GM19452 (cell line): ENCODE data around the gene NSMCE1.
"Not testable (repeated sequence)": the region's sequence is repeated elsewhere in the genome, so short reads cannot be mapped to it uniquely, and the experiment has no call there.

Source experiments
- ATAC-seq: cut with Tn5 transposase; IDR thresholded peaks from one replicate; pipeline ENCODE4 v1.9.1; 2021; ENCODE audit not compliant: unreplicated experiment

NSMCE1 gene

DNA sequence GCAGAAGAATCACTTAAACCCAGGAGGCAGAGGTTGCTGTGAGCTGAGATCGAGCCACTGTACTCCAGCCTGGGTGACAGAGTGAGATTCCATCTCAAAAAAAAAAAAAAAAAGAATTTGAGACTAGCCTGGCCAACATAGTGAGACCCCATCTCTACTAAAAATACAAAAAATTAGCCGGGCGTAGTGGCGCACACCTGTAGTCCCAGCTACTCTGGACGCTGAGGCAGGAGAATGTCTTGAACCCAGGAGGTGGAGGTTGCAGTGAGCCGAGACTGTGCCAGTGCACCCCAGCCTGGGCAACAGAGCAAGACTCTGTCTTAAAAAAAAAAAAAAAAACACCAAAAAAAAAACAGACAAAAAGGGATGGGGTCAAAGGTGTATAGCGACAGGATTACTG is 4.1 kb upstream of the NSMCE1 start:
- ATAC-seq, result not testable (repeated sequence)

DNA sequence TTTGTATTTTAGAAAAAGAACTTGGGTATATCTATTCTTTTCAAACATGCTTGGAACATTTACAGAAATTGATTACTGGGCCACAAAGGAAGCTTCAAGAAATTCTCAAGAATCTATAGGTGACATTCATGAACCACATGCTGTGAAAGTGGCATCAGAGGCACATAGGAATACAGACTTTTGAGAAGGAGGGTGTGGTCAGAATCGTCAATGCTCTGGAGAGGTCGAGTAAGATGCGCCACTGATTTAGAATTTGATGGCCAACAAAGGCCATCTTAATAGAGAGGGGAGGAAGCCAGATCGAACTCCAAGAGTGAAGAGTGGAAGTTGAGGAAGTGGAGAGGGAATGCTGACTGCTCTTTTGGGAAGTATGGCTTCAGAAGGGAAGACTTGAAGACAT is 3.5 kb upstream of the NSMCE1 start:
- no peak for ATAC-seq

DNA sequence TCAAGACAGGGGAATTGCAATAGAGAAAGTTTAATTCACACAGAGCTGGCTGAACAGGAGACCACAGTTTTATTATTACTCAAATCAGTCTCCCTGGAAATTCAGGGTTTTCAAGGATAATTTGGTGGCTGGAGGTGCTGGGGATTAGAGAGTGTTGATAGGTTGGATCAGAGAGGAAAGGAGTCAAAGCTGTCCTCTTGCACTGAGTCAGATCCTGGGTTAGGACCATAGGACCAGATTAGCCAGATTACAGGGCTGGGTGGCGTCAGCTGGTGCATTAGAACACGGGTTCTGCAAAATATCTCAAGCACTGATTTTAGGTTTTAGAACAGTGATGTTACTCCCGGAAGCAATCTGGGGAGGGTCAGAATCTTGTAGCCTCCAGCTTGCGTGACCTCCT is 1.8 kb upstream of the NSMCE1 start:
- no peak for ATAC-seq

DNA sequence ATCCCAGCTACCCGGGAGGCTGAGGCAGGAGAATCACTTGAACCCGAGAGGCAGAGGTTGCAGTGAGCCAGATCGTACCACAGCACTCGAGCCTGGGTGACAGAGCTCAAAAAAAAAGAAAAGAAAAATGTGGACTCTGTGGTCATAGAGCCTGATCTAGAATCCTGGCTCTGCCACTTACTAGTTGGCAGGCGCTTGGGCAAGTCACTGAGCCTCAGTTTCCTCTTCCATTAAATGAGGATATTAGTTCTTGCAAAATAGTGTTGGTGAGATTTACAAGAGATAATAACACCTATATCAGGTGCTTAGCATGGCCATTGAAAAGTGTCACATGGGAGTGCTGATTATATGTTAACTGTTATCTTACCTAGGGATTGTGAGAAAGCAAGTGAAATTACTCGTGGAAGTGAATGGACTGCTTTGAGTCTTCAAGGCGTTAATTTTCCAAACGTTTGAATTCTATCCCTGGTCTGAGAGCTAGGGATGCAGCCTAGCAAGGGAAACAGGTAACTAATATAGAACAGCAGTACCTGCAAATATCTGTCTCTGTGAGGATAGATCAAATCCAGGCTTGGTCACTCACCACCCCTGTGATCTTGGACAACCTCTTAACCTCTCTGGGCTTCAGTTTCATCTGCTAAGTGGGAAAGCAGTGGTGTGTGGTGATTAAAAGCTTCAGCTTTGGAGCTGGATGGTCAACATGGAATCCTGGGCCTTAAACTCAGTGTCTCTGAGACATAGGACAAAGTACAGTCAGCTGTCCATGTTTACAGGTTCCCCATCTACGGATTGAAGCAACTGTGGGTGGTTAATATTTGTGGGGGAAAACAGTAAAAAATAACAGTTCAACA is 953 bp upstream of the NSMCE1 start:
- no peak for ATAC-seq

DNA sequence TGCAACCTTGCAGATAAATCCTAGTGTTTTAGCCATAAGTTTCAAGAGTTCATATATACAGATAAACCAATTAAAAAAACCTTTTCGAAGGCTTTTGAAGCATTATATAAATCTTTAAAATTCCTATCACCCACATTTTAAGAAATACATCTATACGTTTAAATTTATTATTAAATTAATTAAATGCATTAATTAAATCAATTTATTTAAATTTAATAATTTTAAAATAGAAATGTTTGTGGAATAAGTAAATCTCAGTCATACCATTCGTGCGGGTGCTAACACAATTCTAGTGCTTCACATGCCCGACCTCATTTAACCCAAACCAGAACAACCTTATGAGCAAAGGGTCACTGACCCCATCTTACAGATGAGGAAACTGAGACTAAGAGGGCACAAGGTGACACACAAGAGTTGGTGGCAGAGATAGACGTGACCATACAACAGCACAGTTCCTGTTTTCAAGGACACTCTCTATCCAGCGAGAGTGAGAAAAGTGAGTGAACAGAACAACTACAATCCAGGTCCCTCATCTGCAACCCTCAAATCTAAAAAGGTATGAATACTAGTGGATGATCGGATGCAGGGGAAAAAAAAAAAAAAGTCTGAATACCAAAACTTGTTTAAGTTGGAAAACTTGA is 1.4 kb downstream of the NSMCE1 start:
- ATAC-seq, result no peak

DNA sequence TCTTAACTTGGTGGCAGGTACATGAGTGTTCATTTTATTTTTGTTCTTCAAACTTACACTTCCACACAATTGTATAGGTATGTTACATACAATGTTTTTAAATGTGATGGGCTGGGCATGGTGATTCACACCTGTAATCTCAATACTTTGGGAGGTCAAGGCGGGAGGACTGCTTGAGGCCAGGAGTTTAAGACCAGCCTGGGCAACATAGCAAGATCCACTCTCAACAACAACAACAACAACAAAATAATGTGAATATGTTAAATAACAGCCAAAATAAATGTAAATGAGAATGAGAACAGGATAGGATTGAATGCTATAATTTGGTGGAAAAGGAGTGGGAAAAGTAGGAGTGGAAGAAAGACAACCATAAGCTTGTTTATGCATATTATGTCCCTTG is 2.6 kb downstream of the NSMCE1 start:
- ATAC-seq, result no peak

DNA sequence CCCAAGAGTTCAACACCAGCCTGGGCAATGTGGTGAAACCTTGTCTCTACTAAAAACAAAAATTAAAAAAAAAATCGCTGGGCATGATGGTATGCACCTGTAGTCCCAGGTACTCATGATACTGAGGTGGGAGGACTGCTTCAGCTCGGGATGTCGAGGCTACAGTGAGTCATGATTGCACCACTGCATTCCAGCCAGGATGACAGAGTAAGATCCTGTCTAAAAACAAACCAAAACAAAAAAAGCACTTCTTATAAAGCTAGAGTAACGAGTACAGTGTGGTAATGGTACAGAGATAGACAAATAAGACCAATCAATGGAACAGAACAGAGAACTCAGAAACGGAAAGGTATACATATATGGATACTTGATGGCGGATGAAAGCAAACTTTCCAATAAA is 4.4 kb downstream of the NSMCE1 start:
- no peak for ATAC-seq

DNA sequence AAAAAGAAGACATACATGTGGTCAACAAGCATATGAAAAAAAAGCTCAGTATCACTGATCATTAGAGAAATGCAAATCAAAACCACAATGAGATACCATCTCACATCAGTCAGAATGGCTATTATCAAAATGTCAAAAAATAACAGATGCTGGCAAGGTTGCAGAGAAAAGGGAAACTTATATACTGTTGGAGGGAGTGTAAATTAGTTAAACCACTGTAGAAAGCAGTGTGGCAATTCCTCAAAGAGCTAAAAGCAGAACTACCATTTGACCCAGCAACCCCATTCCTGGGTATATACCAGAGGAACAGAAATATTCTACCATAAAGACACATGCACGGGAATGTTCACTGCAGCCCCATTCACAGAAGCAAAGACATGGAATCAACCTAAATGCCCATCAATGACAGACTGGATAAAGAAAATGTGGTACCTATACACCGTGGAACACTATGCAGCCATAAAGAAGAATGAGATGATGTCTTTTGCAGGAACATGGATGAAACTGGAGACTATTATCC is 5.6 kb downstream of the NSMCE1 start:
- ATAC-seq, result not testable (repeated sequence)

DNA sequence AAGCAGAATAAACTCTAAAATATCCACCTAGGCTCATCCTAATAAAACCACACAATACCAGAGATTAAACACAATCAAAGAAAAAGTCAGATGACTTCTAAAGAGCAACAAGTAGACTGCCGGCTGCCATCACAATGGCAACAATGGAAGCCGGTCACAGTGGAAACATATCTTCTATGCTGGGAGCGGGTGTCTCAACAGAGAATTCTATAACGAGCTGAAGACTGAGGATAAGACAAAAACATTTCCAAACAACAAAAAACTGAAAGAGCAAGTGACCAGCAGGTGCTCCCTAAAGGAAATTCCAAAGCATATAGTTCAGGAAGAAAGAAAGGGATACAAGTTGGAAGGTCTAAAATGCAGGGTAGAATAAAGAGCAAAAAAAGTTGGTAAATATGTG is 8.9 kb downstream of the NSMCE1 start:
- ATAC-seq, result no peak

DNA sequence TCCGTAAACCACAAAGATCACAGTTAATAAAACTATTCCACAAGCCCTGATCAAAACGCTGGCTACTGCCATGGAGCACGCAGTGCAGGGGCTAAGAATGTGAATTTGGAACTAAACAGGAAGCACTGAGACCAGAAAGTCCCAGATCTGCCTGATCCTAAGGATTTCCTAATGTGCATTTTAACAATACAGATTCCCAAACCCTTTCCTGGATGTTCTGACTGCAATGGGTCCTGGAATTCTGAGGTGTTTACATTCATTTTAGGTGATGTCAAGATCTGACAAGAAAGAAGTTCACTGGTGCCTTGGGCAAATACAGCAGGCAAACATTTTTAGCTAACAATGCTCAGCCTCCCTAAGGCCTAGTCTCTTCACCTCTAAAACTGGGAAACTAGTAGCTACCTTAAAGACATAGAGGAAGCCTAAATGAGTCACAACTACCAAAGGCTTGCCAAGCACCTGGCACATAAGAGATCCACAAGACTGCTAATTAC is 10.3 kb downstream of the NSMCE1 start:
- ATAC-seq, result no peak

DNA sequence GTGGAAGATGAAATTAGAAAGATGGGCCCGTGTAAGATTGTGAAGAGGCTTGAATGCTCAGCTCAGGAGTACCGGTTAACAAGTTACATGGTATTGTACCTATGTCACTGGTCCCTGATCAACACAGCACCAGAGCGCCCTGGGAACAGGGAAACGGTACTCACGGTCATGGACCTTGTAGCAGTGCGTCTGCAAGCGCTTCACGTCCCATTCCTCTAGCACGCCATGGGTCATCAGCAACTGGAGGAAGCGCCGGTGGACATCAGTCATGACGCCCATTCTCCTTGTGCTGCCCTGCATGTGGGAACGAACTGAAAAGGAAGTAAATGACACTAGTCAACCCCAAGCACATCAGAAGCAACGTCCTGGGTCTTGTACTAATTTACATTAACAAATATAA is 11.3 kb downstream of the NSMCE1 start:
- ATAC-seq, result no peak

DNA sequence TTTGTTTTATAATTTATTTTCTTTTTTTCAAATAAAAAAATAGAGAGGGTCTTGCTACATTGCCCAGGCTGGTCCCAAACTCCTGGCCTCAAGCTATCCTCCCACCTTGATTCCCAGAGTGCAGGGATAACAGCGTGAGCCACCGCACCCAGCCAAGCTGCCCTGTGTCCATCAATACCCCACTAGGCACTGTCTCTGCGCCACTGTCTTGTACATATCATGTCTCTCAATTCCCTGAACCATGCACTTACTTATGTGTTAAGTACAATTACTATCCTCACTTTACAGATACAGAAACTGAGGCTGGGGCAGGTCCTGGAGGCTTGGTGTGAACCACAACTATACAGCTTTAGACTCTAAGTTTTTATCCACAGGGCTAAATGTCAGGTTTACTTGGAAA is 11.7 kb downstream of the NSMCE1 start:
- no peak for ATAC-seq

DNA sequence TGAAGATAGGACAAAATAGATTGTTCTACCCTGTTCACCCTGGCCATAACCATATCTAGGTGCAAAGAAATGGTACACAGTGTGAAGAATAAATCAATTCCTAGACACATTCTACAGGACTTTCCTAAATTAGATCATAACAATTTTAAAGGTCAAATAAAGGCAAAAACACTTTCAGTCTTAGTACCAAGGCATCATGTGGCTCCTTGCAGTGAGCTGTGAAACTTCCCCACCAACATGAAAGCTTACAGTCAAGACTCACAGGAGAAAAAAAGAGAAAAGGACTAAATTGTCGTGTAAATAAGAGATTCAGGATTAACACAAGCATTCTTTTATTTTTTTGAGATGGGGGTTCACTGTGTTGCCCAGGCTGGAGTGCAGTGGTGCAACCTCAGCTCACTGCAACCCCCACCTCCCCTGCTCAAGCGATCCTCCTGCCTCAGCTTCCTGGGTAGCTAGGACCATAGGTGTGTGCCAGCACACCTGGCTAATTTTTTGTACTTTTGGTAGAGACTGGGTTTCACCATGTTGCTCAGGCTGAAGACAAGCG is 14.2 kb downstream of the NSMCE1 start:
- peak; percentile 82 for ATAC-seq

DNA sequence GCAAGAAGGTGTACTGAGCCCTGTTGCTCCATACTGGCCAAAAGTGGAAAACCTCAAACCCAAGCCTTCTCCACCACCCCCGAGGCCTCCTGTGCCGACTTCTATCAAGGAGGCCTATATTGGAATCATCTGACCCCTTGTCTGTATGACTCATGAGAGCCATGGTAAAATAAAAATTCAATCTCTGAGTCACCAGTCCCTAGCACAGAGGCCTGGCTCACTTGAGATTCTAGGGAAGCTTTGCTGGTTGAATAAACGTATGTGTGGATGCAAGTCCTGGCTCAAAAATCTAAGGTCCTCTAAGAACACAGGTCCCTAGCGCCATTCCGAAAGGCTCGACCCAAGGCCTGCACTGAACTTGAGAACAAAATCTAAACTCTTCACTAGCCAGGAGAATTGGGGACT is 15.0 kb downstream of the NSMCE1 start:
- ATAC-seq, result no peak

DNA sequence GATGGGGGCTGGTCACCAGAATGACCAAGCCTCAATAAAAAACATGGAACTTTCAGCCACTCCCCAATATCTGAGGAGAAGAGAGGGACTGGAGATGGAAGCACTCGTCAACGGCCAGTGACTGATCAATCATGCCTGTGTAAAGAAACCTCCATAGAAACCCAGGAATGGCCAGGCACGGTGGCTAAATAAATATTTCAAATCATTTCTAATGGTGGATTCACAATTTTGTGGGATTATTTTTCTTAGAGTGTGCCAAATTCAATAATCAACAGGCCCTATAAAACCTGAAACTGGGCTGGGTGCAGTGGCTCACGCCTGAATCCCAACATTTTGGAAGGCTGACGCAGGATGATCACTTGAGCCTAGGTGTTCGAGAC is 16.4 kb downstream of the NSMCE1 start:
- ATAC-seq, result no peak

DNA sequence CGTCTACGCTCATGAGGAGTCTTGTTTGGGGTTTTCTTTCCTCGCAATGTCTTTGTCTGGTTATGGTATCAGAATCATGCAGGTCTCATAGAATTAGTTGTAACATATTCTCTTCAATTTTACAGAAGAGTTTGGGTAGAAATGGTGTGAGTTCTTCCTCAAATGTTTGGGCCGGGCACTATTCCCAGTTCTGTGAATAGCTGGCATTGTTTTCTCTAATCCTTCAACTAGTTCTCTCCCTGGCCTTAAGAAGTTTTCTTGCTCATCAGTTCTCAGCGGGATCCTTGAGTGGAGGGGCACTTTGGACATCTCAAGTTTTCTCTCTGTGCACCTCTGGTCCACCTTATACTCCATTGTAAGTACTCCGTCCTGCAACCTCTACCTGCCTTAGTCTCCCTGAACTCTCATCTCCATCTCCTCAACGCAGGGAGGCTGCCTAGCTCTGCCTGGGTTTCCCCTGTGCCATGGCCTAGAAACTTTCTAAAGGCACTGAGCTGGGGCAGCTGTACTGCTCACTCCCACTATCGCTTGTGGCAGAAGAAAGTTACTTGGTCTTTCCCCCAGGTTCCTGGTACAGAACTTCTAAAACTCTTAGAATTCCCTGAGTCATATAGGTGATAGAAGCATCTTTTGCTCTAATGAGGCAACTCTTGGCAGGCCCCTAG is 16.9 kb downstream of the NSMCE1 start:
- no peak for ATAC-seq

DNA sequence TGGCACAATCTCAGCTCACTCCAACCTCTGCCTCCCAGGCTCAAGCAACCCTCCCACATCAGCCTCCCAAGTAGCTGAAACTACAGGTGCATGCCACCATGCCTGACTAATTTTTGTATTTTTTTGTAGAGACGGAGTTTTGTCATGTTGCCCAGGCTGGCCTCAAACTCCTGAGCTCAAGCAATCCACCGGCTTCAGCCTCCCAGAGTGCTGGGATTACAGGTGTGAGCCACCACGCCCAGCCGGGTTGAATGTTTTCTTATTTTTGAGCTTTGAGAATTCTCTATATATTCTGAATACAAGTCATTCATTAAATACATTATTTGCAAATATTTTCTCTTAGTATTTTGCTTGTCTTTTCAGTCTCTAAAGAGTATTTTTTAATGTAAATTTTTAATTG is 19.7 kb downstream of the NSMCE1 start:
- not testable (repeated sequence) for ATAC-seq

DNA sequence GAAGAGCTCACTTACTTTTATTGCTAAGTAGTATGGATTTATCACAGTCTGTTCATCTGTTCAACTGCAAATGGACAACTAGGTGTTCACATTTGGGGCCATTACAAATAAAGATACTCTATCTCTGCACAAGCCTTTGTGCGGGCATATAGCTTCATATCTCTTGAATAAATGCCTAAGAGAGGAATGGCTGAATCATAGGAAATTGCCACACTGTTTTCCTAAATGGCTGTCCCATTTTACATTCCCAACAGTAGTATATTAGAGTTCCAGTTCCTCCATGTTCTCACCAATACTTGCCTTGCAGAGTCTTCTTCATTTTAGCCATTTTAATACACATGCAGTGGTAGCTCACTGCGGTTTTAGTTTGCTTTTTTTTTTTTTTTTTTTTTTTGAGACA is 20.5 kb downstream of the NSMCE1 start:
- no peak for ATAC-seq

DNA sequence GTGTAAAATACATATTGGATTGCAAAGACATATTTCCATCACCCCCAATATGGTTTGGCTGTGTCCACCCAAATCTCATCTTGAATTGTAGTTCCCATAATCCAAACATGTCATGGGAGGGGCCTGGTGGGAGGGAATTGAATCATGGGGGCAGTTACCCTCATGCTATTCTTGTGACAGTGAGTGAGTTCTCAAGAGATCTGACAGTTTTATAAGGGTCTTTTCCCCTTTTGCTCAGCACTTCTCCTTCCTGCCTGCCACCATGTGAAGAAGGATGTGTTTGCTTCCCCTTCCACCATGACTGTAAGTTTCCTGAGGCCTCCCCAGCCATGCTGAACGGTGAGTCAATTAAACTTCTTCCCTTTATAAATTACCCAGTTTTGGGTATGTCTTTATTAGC is 21.5 kb downstream of the NSMCE1 start:
- ATAC-seq, result not testable (repeated sequence)

DNA sequence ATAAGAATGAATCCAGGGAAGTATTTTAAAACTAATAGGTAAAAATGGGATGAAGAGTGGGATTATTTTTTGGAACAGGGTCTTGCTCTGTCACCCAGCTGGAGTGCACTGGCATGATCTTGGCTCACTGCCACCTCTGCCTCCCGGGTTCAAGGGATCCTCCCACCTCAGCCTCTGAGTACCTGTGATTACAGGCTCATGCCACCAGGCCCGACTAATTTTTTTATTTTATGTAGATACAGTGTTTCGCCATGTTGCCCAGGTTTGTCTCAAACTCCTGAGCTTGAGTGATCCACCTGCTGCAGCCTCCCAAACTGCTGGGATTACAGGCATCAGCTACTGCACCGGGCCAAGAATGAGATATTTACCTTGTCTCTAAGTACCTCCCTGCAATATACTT is 22.1 kb downstream of the NSMCE1 start:
- ATAC-seq, result no peak
